Hematopoietic multipotent progenitor cell treated with erythropoietin and hydrocortisone succinate and interleukin-3 and kit ligand, for 6 days (in vitro differentiated cells): ENCODE results near the gene OR2A2.
"Not testable (repeated sequence)": the region's sequence is repeated elsewhere in the genome, so short reads cannot be mapped to it uniquely, and the experiment has no call there.

Source experiments
- DNase-seq: peaks from one replicate; pipeline ENCODE4 v3.0.0-alpha.2; 2015

Gene OR2A2

DNA sequence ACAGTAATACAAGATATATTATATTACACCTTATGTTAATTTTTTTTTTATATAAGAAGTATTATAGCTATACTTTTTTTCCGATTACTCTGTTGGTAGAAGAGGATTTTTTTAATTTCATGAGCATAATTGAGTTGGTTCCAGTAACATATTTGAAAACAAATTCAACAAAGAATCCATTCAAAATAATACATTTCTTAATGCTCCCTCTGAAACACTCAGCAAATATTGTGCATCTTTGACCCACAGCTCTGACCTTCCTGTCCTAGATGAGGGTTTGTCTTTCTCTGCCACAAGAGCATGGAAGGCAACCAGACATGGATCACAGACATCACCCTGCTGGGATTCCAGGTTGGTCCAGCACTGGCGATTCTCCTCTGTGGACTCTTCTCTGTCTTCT, at the start of gene OR2A2:
Gene OR2A2, plus strand, starts transcription at position 301 of the 400 bp plus-strand sequence. Its CDS starts 0 bp downstream, at position 301.
- no peak for DNase-seq

DNA sequence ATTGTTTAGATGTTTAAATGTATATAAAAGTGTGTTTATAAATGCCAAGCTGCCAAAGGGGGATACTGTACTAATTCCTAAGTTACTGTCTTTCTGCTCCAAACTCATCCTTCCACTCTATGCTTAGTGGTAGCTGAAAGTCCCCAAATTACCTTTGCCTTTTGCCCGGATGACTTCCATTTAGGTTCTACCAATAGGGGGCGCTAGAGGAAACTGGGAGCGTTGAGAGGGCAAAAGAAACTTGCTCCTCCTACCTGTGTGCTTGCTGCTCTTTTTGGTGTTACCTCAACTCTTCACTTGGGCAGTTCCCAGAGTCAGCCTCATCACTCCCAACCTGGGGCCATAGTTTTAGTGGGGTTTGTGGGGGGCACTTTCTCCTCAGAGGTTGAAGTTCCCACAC, 45.7 kb upstream of the OR2A2 start:
- DNase-seq, result peak; percentile 13

DNA sequence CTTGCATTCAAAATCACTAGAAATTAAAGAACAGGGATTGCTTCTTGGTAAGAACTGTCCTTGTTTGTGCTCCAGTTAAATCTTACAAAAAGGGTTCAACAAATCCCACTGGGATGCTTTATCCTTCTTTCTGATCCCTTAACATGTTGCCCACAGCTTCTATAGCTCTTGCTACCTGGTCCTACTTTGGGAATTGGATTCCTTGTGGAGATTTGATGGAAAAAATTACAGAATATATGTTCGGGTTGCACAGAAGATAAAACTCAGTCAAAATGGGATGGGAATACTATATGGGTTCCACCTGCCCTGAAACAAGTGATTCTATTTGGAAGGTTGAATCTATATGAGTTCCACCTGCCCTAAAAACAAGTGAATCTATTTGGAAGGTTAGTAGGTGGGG, 39.9 kb upstream of the OR2A2 start, which contains the start of gene OR2A25:
Gene OR2A25, plus strand, starts transcription at position 301 of the 400 bp plus-strand sequence. CDS start 4,409 bp downstream, outside the sequence.
- DNase-seq, result no peak

GRCh38 chr7:144069953-144070352, 39.4 kb upstream of the OR2A2 start:
- DNase-seq, result no peak

DNA sequence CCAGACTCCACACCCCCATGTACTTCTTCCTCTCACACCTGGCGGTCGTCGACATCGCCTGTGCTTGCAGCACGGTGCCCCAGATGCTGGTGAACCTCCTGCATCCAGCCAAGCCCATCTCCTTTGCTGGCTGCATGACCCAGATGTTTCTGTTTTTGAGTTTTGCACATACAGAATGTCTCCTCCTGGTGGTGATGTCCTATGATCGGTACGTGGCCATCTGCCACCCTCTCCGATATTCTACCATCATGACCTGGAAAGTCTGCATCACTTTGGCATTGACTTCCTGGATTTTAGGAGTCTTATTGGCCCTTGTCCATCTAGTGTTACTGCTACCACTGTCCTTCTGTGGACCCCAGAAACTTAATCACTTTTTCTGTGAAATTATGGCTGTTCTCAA, 35.0 kb upstream of the OR2A2 start:
- DNase-seq, result no peak

GRCh38 chr7:144085978-144086377, 23.4 kb upstream of the OR2A2 start, which contains the start of gene OR2A12:
Gene OR2A12, plus strand, starts transcription at chr7:144086278. Its CDS starts 8,830 bp downstream, at chr7:144095108.
- DNase-seq, result no peak

DNA sequence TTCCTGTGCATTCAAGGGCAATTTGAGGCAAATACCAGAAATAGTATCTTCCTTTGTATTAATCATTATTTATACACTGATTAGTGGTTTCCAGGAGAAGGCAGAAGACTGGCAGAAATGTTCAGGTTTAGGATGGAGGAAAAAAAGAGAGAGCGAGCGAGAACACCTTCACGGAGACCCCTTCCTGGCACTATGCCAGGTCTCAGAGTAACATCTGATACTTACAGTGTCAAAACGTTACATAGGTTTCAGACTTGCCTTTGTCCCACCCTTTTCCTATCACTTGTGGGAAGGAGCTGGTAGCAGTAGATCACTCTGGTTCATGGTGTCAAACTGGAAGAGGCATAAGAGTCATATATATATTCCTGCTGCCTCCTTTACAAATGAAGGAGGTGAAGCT, 22.7 kb upstream of the OR2A2 start:
- no peak for DNase-seq

- no peak for DNase-seq
Measured at GRCh38 chr7:144087230-144087629, 22.2 kb upstream of the OR2A2 start.

- DNase-seq, result no peak
Measured at GRCh38 chr7:144090667-144091066, 18.7 kb upstream of the OR2A2 start.

- DNase-seq, result no peak
Measured at GRCh38 chr7:144098776-144099175, 10.6 kb upstream of the OR2A2 start.

- no peak for DNase-seq
Measured at GRCh38 chr7:144100607-144101006, 8.8 kb upstream of the OR2A2 start.

- no peak for DNase-seq
Measured at GRCh38 chr7:144102041-144102440, 7.3 kb upstream of the OR2A2 start.

DNA sequence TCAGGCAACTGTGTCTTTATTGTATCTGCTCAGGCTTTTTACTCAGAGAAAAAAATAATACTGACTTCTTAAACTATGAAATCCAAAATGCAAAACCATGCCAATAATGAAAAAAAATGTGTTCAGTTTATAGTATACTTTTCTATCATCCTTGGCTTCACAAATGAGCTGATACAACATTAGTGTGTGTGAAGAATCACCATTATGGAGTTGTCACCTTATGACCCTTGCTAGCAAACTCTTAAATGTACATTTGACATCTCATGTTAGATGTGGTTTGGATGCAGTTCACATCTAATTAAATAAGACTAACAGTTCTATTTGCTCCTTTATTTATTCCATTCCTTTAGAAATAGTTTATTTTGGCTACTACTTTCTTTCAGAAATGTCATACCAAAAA, 4.2 kb upstream of the OR2A2 start:
- no peak for DNase-seq

GRCh38 chr7:144110272-144110671, 889 bp downstream of the OR2A2 start:
- no peak for DNase-seq

DNA sequence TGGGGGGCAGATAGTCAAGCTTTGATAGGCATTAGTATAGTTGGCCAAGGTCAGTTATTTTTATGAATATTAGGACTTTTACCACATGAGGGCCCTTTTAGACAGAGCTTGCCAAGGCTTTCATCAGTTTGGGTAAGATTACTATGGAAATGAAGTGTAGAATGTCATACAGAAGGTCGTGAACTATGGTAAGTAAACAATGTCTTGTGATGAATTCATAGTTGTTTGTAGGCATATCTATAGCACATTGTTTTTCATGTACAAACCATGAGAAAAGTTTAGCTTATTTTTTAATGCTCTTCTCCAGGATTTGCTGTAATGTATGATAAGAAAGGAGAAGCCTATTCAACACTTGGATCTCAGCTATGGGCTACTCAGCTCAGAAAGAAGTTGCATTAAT, 4.3 kb downstream of the OR2A2 start:
- DNase-seq, result no peak

DNA sequence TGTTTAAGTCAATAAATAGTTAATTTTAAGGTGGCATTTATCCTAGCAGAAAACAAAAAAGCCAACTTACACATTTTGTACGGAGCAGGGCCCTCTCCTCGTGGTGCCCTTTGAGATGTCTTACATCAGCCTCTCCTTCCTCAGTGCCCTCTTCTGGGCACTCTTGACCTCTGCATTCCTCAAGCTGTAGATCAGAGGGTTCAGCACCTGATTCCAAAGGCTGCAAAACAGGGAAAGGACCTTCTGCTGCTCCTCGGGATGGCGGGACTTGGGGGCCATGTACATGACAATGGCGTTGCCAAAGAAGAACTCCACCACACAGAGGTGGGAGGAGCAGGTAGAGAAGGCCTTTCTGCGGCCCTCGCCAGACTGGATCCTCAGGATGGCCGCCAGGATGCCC, 9.0 kb downstream of the OR2A2 start:
- no peak for DNase-seq

- DNase-seq, result no peak
Measured at GRCh38 chr7:144122876-144123275, 13.5 kb downstream of the OR2A2 start, which contains the start of gene OR2A14. Gene OR2A14, plus strand, starts transcription at chr7:144123176. Its CDS starts 5,937 bp downstream, at chr7:144129113.

DNA sequence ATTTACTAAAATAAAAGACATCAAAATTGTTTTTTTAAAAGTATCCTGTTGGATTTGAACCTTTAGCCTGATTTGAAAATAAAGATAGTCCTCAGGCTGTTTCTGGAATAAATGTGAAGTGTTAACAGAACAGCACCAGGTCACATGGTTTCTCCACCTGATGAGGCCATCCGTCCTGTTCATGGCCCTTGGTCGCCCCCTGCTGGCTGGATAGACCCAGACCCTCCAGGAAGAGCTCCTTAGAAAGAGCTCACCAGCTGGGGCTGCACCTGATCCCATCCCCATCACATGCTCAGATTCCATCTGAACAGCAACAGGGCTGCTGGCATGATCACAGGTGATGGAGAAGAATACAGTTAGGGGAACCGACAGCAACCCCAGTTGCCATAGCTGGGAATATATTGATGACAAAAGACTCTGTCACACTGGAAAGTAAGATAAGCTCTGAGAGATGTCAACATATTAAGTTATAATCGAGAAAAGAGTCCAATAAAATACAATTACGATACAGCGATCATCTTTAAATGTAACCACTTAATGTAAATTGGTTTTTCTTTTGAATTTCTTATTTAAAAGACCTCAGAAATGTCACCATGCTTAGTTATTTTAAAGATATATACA, 18.4 kb downstream of the OR2A2 start:
- peak; percentile 92 for DNase-seq

DNA sequence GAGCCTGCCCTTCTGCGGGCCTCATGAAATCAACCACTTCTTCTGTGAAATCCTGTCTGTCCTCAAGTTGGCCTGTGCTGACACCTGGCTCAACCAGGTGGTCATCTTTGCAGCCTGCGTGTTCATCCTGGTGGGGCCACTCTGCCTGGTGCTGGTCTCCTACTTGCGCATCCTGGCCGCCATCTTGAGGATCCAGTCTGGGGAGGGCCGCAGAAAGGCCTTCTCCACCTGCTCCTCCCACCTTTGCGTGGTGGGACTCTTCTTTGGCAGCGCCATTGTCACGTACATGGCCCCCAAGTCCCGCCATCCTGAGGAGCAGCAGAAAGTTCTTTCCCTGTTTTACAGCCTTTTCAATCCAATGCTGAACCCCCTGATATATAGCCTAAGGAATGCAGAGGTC, 20.2 kb downstream of the OR2A2 start:
- not testable (repeated sequence) for DNase-seq

- no peak for DNase-seq
Measured at GRCh38 chr7:144130730-144131129, 21.3 kb downstream of the OR2A2 start.

DNA sequence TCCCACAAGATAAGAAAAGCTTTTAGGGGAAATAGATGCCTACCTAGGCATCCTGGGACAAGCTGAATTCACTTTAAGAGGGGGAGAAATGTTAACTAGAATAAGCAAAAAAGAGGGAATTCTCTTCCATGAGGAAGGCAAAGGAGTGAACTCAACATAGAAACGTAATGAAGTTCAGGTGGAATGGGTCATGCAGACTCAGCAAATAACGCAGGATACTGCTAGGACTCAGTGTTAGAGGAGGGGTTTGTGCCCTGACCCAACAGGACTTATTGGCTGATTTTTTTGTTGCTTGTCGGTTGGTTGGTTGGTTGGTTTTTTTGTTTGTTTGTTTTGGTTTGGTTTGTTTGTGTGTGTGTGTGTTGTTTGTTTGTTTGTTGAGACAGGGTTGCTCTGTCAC, 22.9 kb downstream of the OR2A2 start:
- no peak for DNase-seq

DNA sequence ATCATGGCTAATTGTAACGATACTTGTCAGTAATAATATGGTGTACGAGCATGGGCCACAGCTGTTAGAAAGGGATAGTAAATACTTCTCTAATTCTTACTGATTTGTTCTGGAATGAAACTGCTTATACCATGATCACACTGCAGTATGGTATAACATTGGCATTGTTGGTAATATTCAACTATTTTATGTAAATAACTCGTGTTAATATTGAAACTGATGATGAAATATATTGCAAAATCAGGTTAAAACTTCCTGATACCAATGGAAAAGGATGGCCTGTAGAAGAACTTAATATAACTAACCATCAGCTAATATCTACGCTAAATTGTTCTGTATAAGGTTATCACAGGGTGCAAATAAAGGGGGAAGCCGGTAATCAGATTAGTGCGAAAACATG, 23.9 kb downstream of the OR2A2 start:
- DNase-seq, result no peak

- DNase-seq, result no peak
Measured at GRCh38 chr7:144134116-144134515, 24.7 kb downstream of the OR2A2 start.

- no peak for DNase-seq
Measured at GRCh38 chr7:144137501-144137900, 28.1 kb downstream of the OR2A2 start.

DNA sequence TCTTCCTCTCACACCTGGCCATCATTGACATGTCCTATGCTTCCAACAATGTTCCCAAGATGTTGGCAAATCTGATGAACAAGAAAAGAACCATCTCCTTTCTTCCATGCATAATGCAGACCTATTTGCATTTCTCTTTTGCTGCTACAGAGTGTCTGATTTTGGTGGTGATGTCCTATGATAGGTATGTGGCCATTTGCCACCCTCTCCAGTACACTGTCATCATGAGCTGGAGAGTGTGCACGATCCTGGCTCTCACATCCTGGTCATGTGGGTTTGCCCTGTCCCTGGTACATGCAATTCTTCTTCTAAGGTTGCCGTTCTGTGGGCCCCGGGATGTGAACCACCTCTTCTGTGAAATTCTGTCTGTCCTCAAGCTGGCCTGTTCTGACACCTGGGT, 32.8 kb downstream of the OR2A2 start:
- DNase-seq, result no peak
